KOPT-K1 (cell line): ENCODE data around the gene PEX14.

Experiments used
- H3K27ac ChIP-seq: fragments of 200-600 bp; sonication (generic); 2 replicates; pipeline ENCODE4 v1.5.1; 2016; ENCODE audit warnings: antibody characterized with exemption, mild to moderate bottlenecking, low read depth, low read length; ENCODE audit not compliant: poor library complexity, severe bottlenecking
- H3K36me3 ChIP-seq: fragments of 200-600 bp; sonication (generic); 2 replicates; pipeline ENCODE4 v1.5.1; 2017; ENCODE audit warnings: antibody characterized with exemption, mild to moderate bottlenecking, low read length, moderate library complexity; ENCODE audit not compliant: insufficient read depth
- H3K9me3 ChIP-seq: fragments of 200-600 bp; sonication (generic); 2 replicates; pipeline ENCODE4 v1.5.1; 2017; ENCODE audit warnings: antibody characterized with exemption, low read length, mild to moderate bottlenecking; ENCODE audit not compliant: insufficient read depth, poor library complexity, severe bottlenecking

The PEX14 gene

GRCh38 chr1:10671090-10671489 is 196.3 kb downstream of the PEX14 start:
- H3K9me3 ChIP-seq = no peaks in the 10 kb centered on the region
- H3K36me3 ChIP-seq = no peaks in the 10 kb centered on the region
- H3K27ac ChIP-seq = no peak overlapping the region

GRCh38 chr1:10671622-10672342 is 197.0 kb downstream of the PEX14 start:
- no peak overlapping the region for H3K27ac ChIP-seq
- H3K9me3 ChIP-seq = no peaks in the 10 kb centered on the region

GRCh38 chr1:10672343-10673050 is 197.7 kb downstream of the PEX14 start:
- Histone ChIP-seq H3K27ac (no peak overlapping the region), H3K36me3 (no peaks in the 10 kb centered on the region), H3K9me3 (no peaks in the 10 kb centered on the region)

More at GRCh38 chr1:10671622-10672342, 197.0 kb downstream of the PEX14 start:
- no peaks in the 10 kb centered on the region for H3K36me3 ChIP-seq

- H3K9me3 ChIP-seq = no peaks in the 10 kb centered on the region
- no peak overlapping the region for H3K27ac ChIP-seq
- no peaks in the 10 kb centered on the region for H3K36me3 ChIP-seq
These were observed 198.5 kb downstream of the PEX14 start for GRCh38 chr1:10673109-10673711.

GRCh38 chr1:10674222-10674621 is 199.5 kb downstream of the PEX14 start:
- Histone ChIP-seq H3K9me3 (no peaks in the 10 kb centered on the region), H3K27ac (no peak overlapping the region), H3K36me3 (no peaks in the 10 kb centered on the region)

GRCh38 chr1:10674700-10675609 is 200.2 kb downstream of the PEX14 start:
- H3K9me3 ChIP-seq = no peaks in the 10 kb centered on the region
- H3K36me3 ChIP-seq = no peaks in the 10 kb centered on the region
- no peak overlapping the region for H3K27ac ChIP-seq

GRCh38 chr1:10675813-10676212 is 201.1 kb downstream of the PEX14 start:
- H3K9me3 ChIP-seq = no peaks in the 10 kb centered on the region
- H3K27ac ChIP-seq = no peak overlapping the region
- H3K36me3 ChIP-seq = no peaks in the 10 kb centered on the region

- Histone ChIP-seq H3K9me3 (no peaks in the 10 kb centered on the region), H3K36me3 (no peaks in the 10 kb centered on the region), H3K27ac (no peak overlapping the region)
These were observed 202.2 kb downstream of the PEX14 start for GRCh38 chr1:10676963-10677362.

- H3K27ac ChIP-seq = no peak overlapping the region
- no peaks in the 10 kb centered on the region for H3K36me3 ChIP-seq
- no peaks in the 10 kb centered on the region for H3K9me3 ChIP-seq
These were observed 203.0 kb downstream of the PEX14 start for GRCh38 chr1:10677491-10678391.

GRCh38 chr1:10678402-10678801 is 203.7 kb downstream of the PEX14 start:
- H3K36me3 ChIP-seq = no peaks in the 10 kb centered on the region
- no peak overlapping the region for H3K27ac ChIP-seq
- no peaks in the 10 kb centered on the region for H3K9me3 ChIP-seq

- Histone ChIP-seq H3K9me3 (no peaks in the 10 kb centered on the region), H3K27ac (no peak overlapping the region), H3K36me3 (no peaks in the 10 kb centered on the region)
These were observed 204.1 kb downstream of the PEX14 start for GRCh38 chr1:10678852-10679251.

- Histone ChIP-seq H3K27ac (no peak overlapping the region), H3K36me3 (no peaks in the 10 kb centered on the region), H3K9me3 (no peaks in the 10 kb centered on the region)
These were observed 204.9 kb downstream of the PEX14 start for GRCh38 chr1:10679496-10680220.
